Stimulated activated CD4-positive, alpha-beta T cell treated with anti-CD3 and anti-CD28 coated beads, Interleukin-12 subunit alpha, Interleukin-12 subunit beta, amount 100 ng/mL, for 48 hours (primary cell): ENCODE results near the gene EVA1B.

Experiments
- DNase-seq, 3 donors: peaks; one replicate each; pipeline ENCODE4 v3.0.0-alpha.2; 2020; ENCODE audit warnings: low read depth in 2 of 3, low spot score in 1 of 3

Gene EVA1B

GRCh38 chr1:36284061-36284460 lies 39.4 kb downstream of the EVA1B start:
- DNase-seq = no peak

DNA sequence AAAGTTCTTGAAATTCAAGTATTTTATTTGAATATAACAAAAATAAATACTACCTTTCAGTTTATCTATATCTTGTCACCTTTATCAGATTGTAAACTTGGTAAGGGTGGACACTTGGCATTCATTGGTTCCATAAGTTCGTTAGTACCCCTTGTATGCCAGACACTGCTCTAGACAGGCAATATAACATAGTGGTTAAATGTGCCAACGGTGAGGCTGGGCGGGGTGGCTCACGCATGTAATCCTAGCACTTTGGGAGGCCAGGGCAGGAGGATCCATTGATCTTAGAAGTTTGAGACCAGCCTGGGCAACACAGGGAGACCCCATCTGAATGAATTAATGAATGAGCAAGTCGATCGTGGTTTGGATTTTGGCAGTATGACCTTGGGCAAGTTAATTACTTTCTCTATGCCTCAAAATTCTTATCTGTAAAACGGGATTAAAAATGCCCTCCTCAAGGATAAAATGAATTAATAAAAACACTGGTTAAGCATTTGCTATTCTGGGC lies 43.6 kb downstream of the EVA1B start:
- DNase-seq = no peak

DNA sequence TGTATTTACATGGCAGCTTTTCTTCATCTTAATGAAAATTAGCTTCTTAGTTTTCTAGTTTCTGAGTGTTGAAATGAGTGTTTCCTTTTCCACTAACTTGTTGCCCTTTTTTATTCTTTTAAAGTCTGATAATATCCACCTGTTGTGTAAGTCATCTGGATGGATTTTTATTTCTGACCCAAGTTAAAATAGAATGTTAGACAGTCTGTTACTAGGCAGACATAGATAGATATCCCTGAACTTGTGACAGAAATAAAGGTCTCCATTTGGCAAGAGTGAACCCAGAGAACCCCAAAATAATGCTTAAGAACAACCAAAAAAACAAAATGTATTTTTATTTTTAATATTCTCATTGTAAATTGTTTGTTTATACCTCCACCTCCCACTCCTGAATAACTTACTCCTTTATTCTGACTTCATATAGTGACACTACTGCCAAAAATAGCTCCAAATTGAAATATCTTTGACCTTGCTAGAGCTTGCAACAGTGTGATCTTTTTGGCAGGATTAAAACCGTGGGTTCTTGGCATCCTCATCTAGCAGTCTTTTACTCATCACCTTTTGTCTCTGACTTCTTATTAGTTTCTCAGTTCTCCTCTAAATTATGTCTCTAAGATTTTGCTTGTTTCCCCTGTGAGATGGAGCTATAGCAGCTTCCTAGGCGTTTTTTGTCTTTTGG lies 44.2 kb downstream of the EVA1B start:
- DNase-seq = no peak

- DNase-seq = no peak
Observed at GRCh38 chr1:36276688-36277087, 46.8 kb downstream of the EVA1B start.

- no peak for DNase-seq
Observed at GRCh38 chr1:36274201-36274600, 49.2 kb downstream of the EVA1B start.

DNA sequence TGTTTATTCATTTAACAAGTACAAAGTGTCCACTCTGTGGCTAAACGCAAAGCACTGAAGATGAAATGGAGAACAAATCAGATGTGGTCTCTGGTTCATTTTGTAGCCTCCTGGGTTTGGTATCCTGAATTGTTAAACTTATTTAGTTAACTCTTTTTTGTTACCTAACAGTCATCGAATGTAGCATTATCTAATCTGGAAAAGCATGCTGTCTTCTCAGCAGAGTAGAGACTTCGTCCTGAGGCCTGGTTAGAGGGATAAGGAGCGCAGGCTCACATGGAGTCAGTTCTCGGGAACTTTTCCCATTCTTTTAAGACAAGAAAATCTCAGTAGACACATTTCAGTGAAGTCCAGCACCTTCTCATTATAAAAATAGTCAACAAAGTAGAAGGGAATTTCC lies 50.4 kb downstream of the EVA1B start:
- no peak for DNase-seq
